ENCODE data around the gene SHMT2.

The SHMT2 gene

DNA sequence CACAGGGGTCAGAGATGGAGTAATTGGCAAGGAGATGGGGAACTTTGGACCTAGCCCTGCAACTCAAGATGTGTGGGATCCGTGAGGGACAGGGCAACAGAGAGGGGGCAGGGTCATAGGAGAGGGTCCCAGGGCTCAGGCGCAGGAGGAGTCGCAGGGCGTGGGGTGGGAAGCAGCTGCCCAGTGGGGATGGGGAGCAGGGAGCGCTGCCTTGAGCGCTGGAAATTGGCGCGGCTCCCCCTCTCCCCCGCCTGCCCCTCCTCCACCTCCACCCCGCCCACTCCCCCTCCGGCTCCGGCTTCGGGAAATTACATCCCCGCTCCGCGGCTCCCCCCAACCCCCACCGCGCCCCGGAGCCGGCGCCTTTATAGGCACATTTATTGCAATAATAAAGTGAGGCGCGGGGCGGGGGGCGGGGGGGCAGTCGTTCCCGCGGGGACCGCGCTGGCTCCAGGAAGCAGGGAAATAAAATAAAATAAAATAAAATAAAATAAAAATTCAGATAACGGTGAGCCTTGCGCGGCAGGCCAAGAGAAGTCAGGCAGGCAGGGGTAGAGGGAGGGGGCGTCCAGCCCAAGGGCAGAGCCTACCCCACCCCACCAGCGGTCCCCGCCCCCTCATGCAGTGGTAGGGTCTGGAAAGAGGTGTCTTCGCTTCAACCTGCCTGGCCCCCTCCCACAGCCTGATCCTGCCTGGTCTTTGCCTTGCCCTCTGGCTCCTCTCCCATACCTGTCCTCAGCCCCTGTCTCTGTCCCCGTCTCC is 9.3 kb upstream of the SHMT2 start:
- TF ChIP-seq POLR2A (IDR thresholded peaks at IDR 0.05; ENCODE audit: extremely low read depth, insufficient read length), result no peak
- TF ChIP-seq, protein P1, sequence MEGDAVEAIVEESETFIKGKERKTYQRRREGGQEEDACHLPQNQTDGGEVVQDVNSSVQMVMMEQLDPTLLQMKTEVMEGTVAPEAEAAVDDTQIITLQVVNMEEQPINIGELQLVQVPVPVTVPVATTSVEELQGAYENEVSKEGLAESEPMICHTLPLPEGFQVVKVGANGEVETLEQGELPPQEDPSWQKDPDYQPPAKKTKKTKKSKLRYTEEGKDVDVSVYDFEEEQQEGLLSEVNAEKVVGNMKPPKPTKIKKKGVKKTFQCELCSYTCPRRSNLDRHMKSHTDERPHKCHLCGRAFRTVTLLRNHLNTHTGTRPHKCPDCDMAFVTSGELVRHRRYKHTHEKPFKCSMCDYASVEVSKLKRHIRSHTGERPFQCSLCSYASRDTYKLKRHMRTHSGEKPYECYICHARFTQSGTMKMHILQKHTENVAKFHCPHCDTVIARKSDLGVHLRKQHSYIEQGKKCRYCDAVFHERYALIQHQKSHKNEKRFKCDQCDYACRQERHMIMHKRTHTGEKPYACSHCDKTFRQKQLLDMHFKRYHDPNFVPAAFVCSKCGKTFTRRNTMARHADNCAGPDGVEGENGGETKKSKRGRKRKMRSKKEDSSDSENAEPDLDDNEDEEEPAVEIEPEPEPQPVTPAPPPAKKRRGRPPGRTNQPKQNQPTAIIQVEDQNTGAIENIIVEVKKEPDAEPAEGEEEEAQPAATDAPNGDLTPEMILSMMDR (IDR thresholded peaks at IDR 0.05; ENCODE audit: low read depth, low read length), result no peak
- TF ChIP-seq, protein P2, sequence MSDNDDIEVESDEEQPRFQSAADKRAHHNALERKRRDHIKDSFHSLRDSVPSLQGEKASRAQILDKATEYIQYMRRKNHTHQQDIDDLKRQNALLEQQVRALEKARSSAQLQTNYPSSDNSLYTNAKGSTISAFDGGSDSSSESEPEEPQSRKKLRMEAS (IDR thresholded peaks at IDR 0.05; ENCODE audit: low read depth, low read length), result no peak
- H3K4me3 ChIP-seq (ENCODE audit: low read depth, low read length), result no peak overlapping the region
- DNase-seq (ENCODE audit: low read depth), result no peak

DNA sequence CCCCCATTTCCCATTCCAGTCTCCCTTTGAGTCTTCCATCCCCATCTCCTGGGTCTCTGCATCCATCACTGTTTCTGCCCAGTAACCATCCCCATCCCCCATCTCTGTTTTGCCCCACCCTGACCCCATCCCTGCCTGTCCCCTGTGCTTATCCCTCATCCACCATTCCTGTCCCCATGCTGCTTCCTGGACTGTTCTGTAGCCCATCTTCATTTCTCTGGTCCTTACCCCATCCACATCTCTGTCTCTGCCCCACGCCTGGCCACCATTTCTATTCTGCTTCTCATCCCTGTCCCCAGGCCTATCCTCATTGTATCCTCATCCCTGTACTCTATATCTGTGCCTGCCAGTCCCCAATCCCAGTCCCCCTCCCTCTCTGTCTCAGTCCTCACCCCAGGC is 8.7 kb upstream of the SHMT2 start:
- TF ChIP-seq, protein P1 (IDR thresholded peaks at IDR 0.05; ENCODE audit: low read depth, low read length), result no peak
- TF ChIP-seq MYC (IDR thresholded peaks at IDR 0.05; ENCODE audit: low read depth, low read length) (no peak), POLR2A (IDR thresholded peaks at IDR 0.05; ENCODE audit: extremely low read depth, insufficient read length) (no peak)
- TF ChIP-seq, protein P2 (IDR thresholded peaks at IDR 0.05; ENCODE audit: low read depth, low read length), result no peak
- no peak overlapping the region for H3K4me3 ChIP-seq (ENCODE audit: low read depth, low read length)
- no peak for DNase-seq (ENCODE audit: low read depth)

DNA sequence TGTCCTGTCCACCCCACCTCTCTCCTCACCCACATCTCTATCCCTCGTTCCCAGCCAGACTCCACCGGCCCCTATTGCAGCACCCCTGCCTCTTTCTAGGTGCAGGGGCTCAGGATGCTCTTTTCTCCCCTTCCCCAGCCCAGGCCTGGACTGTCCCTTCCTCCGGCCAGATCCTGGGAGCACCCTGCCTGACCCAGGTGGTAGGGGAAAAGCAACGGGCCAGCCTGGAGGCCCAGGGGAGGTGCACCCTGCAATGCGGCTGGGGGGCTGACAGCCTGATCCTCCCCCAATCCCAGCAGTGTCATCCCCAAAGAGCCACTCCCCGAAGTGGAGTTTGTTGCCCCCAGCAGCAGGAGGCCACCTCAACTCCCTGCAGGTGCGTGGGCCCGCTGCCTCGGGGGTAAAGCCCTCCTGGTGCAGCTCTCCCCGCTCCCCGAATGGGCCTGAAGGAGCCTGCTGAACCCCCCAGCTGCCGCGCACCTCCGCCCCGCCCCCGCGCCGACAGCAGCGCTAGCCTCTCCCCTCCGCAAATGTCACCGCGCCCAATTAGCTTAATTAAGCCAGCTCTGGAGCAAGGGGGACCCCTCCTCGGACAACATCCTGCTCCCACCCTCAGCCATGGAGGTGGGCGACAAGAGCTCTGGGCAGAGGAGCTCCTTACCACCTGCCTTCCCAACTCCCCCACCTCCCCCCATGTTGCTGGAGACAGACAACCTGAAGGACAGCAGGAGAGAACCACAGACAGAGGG is 8.2 kb upstream of the SHMT2 start:
- TF ChIP-seq, protein P1 (IDR thresholded peaks at IDR 0.05; ENCODE audit: low read depth, low read length), result no peak
- TF ChIP-seq MYC (IDR thresholded peaks at IDR 0.05; ENCODE audit: low read depth, low read length) (no peak), POLR2A (IDR thresholded peaks at IDR 0.05; ENCODE audit: extremely low read depth, insufficient read length) (no peak)
- TF ChIP-seq, protein P2 (IDR thresholded peaks at IDR 0.05; ENCODE audit: low read depth, low read length), result no peak
- no peak overlapping the region for H3K4me3 ChIP-seq (ENCODE audit: low read depth, low read length)
- no peak for DNase-seq (ENCODE audit: low read depth)

DNA sequence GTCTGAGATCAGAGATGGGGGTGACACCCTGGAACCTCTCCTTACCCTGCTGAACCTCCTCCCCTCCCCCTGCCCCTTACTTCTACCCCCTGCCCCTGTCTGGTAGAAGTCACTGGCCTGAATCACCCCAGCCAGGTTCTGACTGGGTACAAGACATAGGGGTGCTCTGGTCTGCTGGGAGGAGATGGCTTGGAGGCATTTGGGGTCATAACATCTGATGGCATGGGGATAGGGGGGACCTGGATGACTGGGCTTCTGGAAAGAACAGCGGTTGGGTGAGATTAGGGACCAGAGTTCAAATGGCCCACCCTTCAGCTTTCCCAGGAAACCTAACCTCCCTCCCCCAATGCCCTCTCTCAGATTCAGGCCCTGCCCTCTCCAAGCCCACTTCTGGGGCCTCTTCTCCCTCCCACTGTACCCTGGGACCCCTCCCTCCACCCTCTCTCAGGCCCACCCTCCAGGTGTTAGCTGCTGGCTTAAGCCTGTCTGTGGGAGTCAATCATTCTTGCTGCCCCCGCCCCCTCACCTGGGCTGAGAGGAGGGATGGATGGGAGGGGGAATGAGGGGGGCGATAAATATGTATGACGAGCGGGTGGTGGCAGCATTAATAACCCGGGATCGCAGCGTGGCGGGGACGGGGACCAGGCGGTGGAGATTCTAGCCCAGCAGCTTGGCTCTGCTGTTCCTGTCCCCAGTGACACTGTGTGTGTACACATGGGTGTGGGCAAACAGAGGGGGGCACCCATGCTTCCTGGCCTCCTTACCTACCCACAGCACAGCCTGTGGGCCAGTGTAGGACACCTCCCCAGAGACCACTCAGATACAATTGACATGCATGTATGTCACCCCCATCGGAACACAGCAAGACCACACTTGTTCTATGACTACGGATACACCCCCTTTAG is 7.0 kb upstream of the SHMT2 start:
- DNase-seq (ENCODE audit: low read depth), result no peak
- no peak overlapping the region for H3K4me3 ChIP-seq (ENCODE audit: low read depth, low read length)
- TF ChIP-seq POLR2A (IDR thresholded peaks at IDR 0.05; ENCODE audit: extremely low read depth, insufficient read length) (no peak), MYC (IDR thresholded peaks at IDR 0.05; ENCODE audit: low read depth, low read length) (no peak)
- TF ChIP-seq, protein P2 (IDR thresholded peaks at IDR 0.05; ENCODE audit: low read depth, low read length), result no peak
- TF ChIP-seq, protein P1 (IDR thresholded peaks at IDR 0.05; ENCODE audit: low read depth, low read length), result no peak

Data from NB4 (cell line).